ENCODE results near the gene MED13L. TPM values are rescaled to one million over a fixed set of nuclear protein-coding genes. Genes with fewer than 3 reads are reported as not detected.

The MED13L gene
- total RNA-seq, 5 donors from 2014 or later (not counting 1 experiment from before 2014, with no cell fraction given) = 126 to 216 (median 133) TPM

DNA sequence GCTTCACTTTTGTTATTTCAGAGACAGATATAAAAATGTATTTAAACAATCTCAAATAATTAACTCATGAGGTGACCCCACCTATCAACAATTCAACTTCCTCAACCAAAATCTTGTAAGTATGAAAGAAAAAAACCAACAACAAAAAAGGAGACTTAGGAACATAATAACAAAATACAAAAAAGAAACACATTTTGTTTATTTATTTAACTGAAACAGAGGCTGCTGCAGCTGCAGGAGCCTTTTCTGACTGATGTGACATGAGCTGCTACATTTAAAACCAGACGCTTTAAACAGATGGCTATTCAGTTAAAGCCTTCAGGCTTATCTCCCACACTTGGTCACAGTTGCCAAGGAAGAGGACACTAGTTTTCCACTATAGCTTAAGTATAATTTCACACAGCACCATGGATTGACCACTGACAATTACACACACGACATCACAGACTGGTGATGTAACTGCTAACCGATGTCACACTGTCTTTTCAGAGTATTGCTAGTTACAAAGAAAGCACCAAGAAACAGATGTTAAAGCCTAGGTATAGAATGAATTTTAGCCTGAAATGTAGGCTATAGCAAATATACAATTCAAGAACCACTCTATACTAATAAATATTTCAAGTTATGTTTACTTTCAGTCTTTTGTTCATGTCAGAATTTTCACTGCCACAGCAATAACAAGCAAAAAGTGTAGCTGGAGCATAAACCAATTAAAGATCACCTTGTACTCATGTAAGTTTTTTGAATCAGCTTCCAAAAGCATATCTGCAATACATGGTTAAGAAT is 113.0 kb downstream of the MED13L start:
- peaks cover 3% of the 10 kb centered on the region for H3K36me3 Mint-ChIP-seq
- no peaks in the 10 kb centered on the region for H3K9me3 Mint-ChIP-seq
- no peak overlapping the region for H3K4me3 ChIP-seq (ENCODE audit: control insufficient read depth in 1 of 2, extremely low read depth in 1 of 2, low read length in 1 of 2)
- H3K4me3 Mint-ChIP-seq = no peak overlapping the region
- H3K4me1 Mint-ChIP-seq = peaks cover 69 to 74% (median 72%) of the 10 kb centered on the region in 3 donors
- H3K36me3 ChIP-seq (ENCODE audit: control insufficient read depth in 2 of 2, extremely low read depth in 1 of 2, insufficient read depth in 1 of 2, low read length in 1 of 2) = no peaks in the 10 kb centered on the region
- ChIA-PET CTCF (no interaction called here), POLR2A (no interaction called here)
- no peak for ATAC-seq (replicated peaks in 1 of 4)
- WGBS (ENCODE audit: insufficient coverage) = 100% methylated on average over 1 of the region's 3 CpGs
- H3K27me3 ChIP-seq (replicated peaks in 1 of 2; ENCODE audit: control insufficient read depth in 2 of 2, extremely low read depth in 1 of 2, insufficient read depth in 2 of 2, low read length in 1 of 2) = no peaks in the 10 kb centered on the region
- H3K9me3 ChIP-seq = no peaks in the 10 kb centered on the region
- H3K4me1 ChIP-seq (ENCODE audit: control insufficient read depth in 1 of 2, extremely low read depth in 1 of 2, insufficient read depth in 2 of 2, low read length in 2 of 2) = peaks cover 9 to 10% of the 10 kb centered on the region in 2 experiments
- H3K27ac Mint-ChIP-seq = no peak overlapping the region
- no peak for DNase-seq
- H3K27ac ChIP-seq (ENCODE audit: low read length) = no peak overlapping the region
- no peaks in the 10 kb centered on the region for H3K27me3 Mint-ChIP-seq

DNA sequence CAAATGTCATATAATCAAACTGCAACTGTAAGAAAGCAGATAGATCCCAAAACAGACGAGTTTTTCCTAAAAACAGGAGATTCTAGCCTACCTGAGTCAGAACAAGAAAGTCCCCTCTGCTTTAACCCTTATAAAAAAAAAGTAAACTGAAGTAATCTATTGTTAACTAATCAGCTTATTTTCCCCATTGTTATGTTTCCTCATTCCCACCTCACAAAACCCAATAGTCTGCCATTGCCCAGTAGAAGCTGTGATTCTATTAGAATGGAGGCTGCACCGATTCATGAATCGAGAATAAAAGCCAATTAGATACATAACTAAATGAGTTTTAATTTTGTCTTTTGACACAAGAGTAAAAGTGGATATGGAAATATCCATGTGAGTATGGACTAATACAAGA is 115.4 kb downstream of the MED13L start:
- Mint-ChIP-seq H3K36me3 (no peaks in the 10 kb centered on the region), H3K27me3 (no peaks in the 10 kb centered on the region), H3K4me3 (no peak overlapping the region), H3K9me3 (no peaks in the 10 kb centered on the region), H3K27ac (no peak overlapping the region), H3K4me1 (peaks cover 77 to 81% (median 81%) of the 10 kb centered on the region in 3 donors)
- ATAC-seq (replicated peaks in 1 of 4) = no peak
- Histone ChIP-seq H3K4me1 (ENCODE audit: control insufficient read depth in 1 of 2, extremely low read depth in 1 of 2, insufficient read depth in 2 of 2, low read length in 2 of 2) (peaks cover 9 to 10% of the 10 kb centered on the region in 2 experiments), H3K4me3 (ENCODE audit: control insufficient read depth in 1 of 2, extremely low read depth in 1 of 2, low read length in 1 of 2) (no peak overlapping the region), H3K36me3 (ENCODE audit: control insufficient read depth in 2 of 2, extremely low read depth in 1 of 2, insufficient read depth in 1 of 2, low read length in 1 of 2) (no peaks in the 10 kb centered on the region), H3K9me3 (no peaks in the 10 kb centered on the region), H3K27ac (ENCODE audit: low read length) (no peak overlapping the region), H3K27me3 (replicated peaks in 1 of 2; ENCODE audit: control insufficient read depth in 2 of 2, extremely low read depth in 1 of 2, insufficient read depth in 2 of 2, low read length in 1 of 2) (no peaks in the 10 kb centered on the region)
- CTCF ChIA-PET = interaction anchor here in 1 of 2 donors (0.8 kb wide), 1 partner anchor 14 kb away, joined by 3 read pairs; no protein-coding TSS in a partner anchor
- DNase-seq = no peak
- POLR2A ChIA-PET = interaction anchor here in 1 of 2 donors (0.5 to 0.6 kb wide), 2 partner anchors 160 to 216 kb away, joined by 3 to 4 read pairs; no protein-coding TSS in a partner anchor
- no CpG with 5 or more reads among the region's 3 CpGs for WGBS (ENCODE audit: insufficient coverage)

DNA sequence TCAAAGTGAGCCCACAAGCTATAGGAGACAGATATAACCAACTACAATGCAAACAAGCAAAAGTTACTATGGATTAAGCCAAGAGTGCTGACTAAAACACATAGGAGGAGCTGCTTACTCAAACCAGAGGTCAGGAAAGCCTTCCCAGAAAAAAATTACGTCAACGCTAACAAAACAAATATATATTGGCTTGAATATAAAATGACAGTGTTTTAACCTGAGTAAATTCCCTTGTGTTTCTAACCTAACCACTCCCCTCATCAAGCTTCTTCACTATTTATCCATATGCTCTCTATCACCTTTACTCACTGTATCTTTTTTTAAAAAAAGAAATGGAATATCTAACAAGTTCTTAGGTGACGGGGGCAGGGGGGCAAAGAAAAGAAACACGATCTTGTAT is 115.9 kb downstream of the MED13L start:
- peaks cover 76 to 82% (median 81%) of the 10 kb centered on the region in 3 donors for H3K4me1 Mint-ChIP-seq
- CTCF ChIA-PET = interaction anchor here in 1 of 2 donors (0.8 kb wide), 2 partner anchors 14 to 70 kb away, joined by 3 read pairs; no protein-coding TSS in a partner anchor
- no peaks in the 10 kb centered on the region for H3K27me3 ChIP-seq (replicated peaks in 1 of 2; ENCODE audit: control insufficient read depth in 2 of 2, extremely low read depth in 1 of 2, insufficient read depth in 2 of 2, low read length in 1 of 2)
- no peaks in the 10 kb centered on the region for H3K9me3 ChIP-seq
- POLR2A ChIA-PET = interaction anchor here (0.5 kb wide), 2 partner anchors 24 to 159 kb away, joined by 4 read pairs; no protein-coding TSS in a partner anchor
- H3K4me1 ChIP-seq (ENCODE audit: control insufficient read depth in 1 of 2, extremely low read depth in 1 of 2, insufficient read depth in 2 of 2, low read length in 2 of 2) = peaks cover 10 to 12% of the 10 kb centered on the region in 2 experiments
- no peaks in the 10 kb centered on the region for H3K36me3 ChIP-seq (ENCODE audit: control insufficient read depth in 2 of 2, extremely low read depth in 1 of 2, insufficient read depth in 1 of 2, low read length in 1 of 2)
- H3K27me3 Mint-ChIP-seq = no peaks in the 10 kb centered on the region
- no peak for ATAC-seq (replicated peaks in 1 of 4)
- no peak overlapping the region for H3K4me3 ChIP-seq (ENCODE audit: control insufficient read depth in 1 of 2, extremely low read depth in 1 of 2, low read length in 1 of 2)
- WGBS (ENCODE audit: insufficient coverage) = no CpG with 5 or more reads among the region's 4 CpGs
- no peaks in the 10 kb centered on the region for H3K36me3 Mint-ChIP-seq
- no peak overlapping the region for H3K4me3 Mint-ChIP-seq
- H3K27ac ChIP-seq (ENCODE audit: low read length) = no peak overlapping the region
- H3K9me3 Mint-ChIP-seq = no peaks in the 10 kb centered on the region
- no peak for DNase-seq
- H3K27ac Mint-ChIP-seq = no peak overlapping the region

DNA sequence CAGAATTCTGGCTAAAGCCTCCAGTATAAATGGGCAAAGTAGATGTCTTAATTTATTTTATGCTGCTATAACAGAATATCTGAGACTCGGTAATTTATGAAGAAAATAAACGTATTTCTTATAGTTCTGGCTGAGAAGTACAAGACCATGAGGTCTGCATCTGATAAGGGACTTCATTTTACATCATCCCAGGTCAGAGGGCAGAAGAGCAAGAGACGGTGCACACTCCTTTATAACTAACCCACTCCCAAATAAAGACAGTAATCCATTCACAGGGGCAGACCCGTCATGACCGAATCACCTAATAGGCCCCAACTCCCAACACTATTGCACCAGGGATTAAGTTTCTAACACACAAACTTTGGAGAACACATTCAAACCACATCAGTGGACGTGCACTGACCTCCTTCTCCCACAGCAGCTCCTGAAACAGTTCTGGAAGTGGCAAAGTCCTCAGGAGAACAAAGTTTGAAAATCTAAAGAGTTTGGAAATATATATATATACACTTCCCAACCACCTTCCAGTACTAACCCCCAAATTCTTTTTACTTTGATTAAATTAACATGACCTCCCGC is 116.5 kb downstream of the MED13L start:
- Histone ChIP-seq H3K4me3 (ENCODE audit: control insufficient read depth in 1 of 2, extremely low read depth in 1 of 2, low read length in 1 of 2) (no peak overlapping the region), H3K4me1 (ENCODE audit: control insufficient read depth in 1 of 2, extremely low read depth in 1 of 2, insufficient read depth in 2 of 2, low read length in 2 of 2) (peaks cover 6 to 13% of the 10 kb centered on the region in 2 experiments), H3K27ac (ENCODE audit: low read length) (no peak overlapping the region), H3K36me3 (ENCODE audit: control insufficient read depth in 2 of 2, extremely low read depth in 1 of 2, insufficient read depth in 1 of 2, low read length in 1 of 2) (no peaks in the 10 kb centered on the region), H3K9me3 (no peaks in the 10 kb centered on the region), H3K27me3 (replicated peaks in 1 of 2; ENCODE audit: control insufficient read depth in 2 of 2, extremely low read depth in 1 of 2, insufficient read depth in 2 of 2, low read length in 1 of 2) (no peaks in the 10 kb centered on the region)
- H3K36me3 Mint-ChIP-seq = no peaks in the 10 kb centered on the region
- POLR2A ChIA-PET = interaction anchor here in 1 of 2 donors (0.5 kb wide), 1 partner anchor 24 kb away, joined by 4 read pairs; no protein-coding TSS in a partner anchor
- H3K4me1 Mint-ChIP-seq = peaks cover 73 to 81% (median 77%) of the 10 kb centered on the region in 3 donors
- 93% methylated on average over 3 of the region's 7 CpGs for WGBS (ENCODE audit: insufficient coverage)
- CTCF ChIA-PET = interaction anchor here in 1 of 2 donors (0.8 kb wide), 1 partner anchor 71 kb away, joined by 3 read pairs; no protein-coding TSS in a partner anchor
- H3K4me3 Mint-ChIP-seq = no peak overlapping the region
- no peaks in the 10 kb centered on the region for H3K9me3 Mint-ChIP-seq
- ATAC-seq (replicated peaks in 1 of 4) (no peak), DNase-seq (no peak)
- H3K27me3 Mint-ChIP-seq = no peaks in the 10 kb centered on the region
- no peak overlapping the region for H3K27ac Mint-ChIP-seq

DNA sequence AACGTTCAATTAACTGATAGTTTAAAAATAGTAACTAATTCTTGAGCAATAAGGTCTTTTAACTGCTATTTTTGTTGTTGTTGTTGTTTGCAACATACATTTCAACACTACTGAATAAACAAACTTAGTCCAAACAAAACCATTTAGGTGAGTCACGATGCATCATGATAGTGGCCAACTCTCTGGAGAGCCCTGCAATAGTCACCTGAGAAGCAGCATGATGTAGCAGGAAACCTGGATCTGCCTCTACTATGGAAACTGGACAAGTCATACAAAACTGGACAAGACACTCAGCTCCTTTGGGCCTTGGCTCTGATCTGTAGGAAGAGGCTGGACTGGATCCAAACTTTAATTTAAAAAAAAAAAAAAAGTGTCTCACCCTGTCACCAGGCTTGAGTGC is 117.3 kb downstream of the MED13L start:
- CTCF ChIA-PET = no interaction called here
- Mint-ChIP-seq H3K27ac (no peak overlapping the region), H3K4me3 (no peak overlapping the region)

DNA sequence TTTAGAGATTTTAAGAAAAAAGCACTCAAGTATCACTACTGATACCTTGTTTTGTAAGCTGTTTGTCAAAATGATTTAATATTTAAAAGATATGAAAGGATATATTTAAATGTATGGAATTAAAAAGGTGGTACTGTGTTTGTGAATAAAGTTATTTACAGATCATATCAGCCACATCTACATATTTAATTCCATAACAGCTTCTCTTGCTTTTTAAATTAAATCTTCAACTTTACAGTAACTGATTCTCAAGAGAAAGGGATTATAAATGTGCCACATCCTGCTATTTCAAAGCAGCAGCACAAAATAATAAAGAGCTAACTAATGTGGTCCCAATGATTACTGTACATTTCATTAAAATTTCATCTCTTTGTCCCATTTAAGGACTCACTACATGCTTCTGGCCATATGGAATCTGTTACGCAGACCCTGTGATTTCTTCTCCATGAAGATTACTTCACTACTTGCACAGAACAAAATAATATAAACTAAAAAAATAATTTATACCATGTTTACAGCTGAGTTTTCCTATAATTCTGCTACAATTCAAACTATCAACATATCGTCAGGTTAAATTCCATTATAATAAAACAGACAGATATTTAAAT is 117.8 kb downstream of the MED13L start:
- CTCF ChIA-PET = no interaction called here
- Mint-ChIP-seq H3K4me3 (no peak overlapping the region), H3K9me3 (no peaks in the 10 kb centered on the region), H3K27me3 (no peaks in the 10 kb centered on the region), H3K36me3 (no peaks in the 10 kb centered on the region), H3K27ac (no peak overlapping the region), H3K4me1 (peaks cover 63 to 75% (median 69%) of the 10 kb centered on the region in 3 donors)
- POLR2A ChIA-PET = no interaction called here
- peaks cover 0 to 10% of the 10 kb centered on the region in 2 experiments for H3K4me1 ChIP-seq (ENCODE audit: control insufficient read depth in 1 of 2, extremely low read depth in 1 of 2, insufficient read depth in 2 of 2, low read length in 2 of 2)
- WGBS (ENCODE audit: insufficient coverage) = no CpG with 5 or more reads among the region's 2 CpGs
- no peaks in the 10 kb centered on the region for H3K27me3 ChIP-seq (replicated peaks in 1 of 2; ENCODE audit: control insufficient read depth in 2 of 2, extremely low read depth in 1 of 2, insufficient read depth in 2 of 2, low read length in 1 of 2)
- no peak overlapping the region for H3K27ac ChIP-seq (ENCODE audit: low read length)
- ATAC-seq (replicated peaks in 1 of 4) (no peak), DNase-seq (no peak)
- H3K36me3 ChIP-seq (ENCODE audit: control insufficient read depth in 2 of 2, extremely low read depth in 1 of 2, insufficient read depth in 1 of 2, low read length in 1 of 2) = no peaks in the 10 kb centered on the region
- no peak overlapping the region for H3K4me3 ChIP-seq (ENCODE audit: control insufficient read depth in 1 of 2, extremely low read depth in 1 of 2, low read length in 1 of 2)
- no peaks in the 10 kb centered on the region for H3K9me3 ChIP-seq

More for the DNA sequence above, 117.3 kb downstream of the MED13L start:
- no CpG with 5 or more reads among the region's 2 CpGs for WGBS (ENCODE audit: insufficient coverage)
- ATAC-seq (replicated peaks in 1 of 4) (no peak), DNase-seq (no peak)
- no peaks in the 10 kb centered on the region for H3K36me3 Mint-ChIP-seq
- H3K4me1 ChIP-seq (ENCODE audit: control insufficient read depth in 1 of 2, extremely low read depth in 1 of 2, insufficient read depth in 2 of 2, low read length in 2 of 2) = peaks cover 1 to 13% of the 10 kb centered on the region in 2 experiments
- H3K36me3 ChIP-seq (ENCODE audit: control insufficient read depth in 2 of 2, extremely low read depth in 1 of 2, insufficient read depth in 1 of 2, low read length in 1 of 2) = no peaks in the 10 kb centered on the region
- POLR2A ChIA-PET = no interaction called here
- H3K9me3 Mint-ChIP-seq = no peaks in the 10 kb centered on the region
- no peaks in the 10 kb centered on the region for H3K27me3 ChIP-seq (replicated peaks in 1 of 2; ENCODE audit: control insufficient read depth in 2 of 2, extremely low read depth in 1 of 2, insufficient read depth in 2 of 2, low read length in 1 of 2)
- H3K4me3 ChIP-seq (ENCODE audit: control insufficient read depth in 1 of 2, extremely low read depth in 1 of 2, low read length in 1 of 2) = no peak overlapping the region
- H3K4me1 Mint-ChIP-seq = peaks cover 68 to 77% (median 72%) of the 10 kb centered on the region in 3 donors
- H3K9me3 ChIP-seq = no peaks in the 10 kb centered on the region
- H3K27ac ChIP-seq (ENCODE audit: low read length) = no peak overlapping the region
- H3K27me3 Mint-ChIP-seq = no peaks in the 10 kb centered on the region

All from T-cell (primary cell).